ENCODE data around the gene CCL7. TPM values are rescaled to one million over a fixed set of nuclear protein-coding genes. Genes with fewer than 3 reads are reported as not detected.

CCL7 gene
- not detected for total RNA-seq
- not detected for polyA plus RNA-seq (2013, experiment 1 of 2)
- not detected for polyA plus RNA-seq (2013, experiment 2 of 2)
- long read RNA-seq, experiment 1: 0 reads
- long read RNA-seq, experiment 2: 0 reads
- long read RNA-seq, experiment 3: 0 reads
- long read RNA-seq, experiment 4: 0 reads

DNA sequence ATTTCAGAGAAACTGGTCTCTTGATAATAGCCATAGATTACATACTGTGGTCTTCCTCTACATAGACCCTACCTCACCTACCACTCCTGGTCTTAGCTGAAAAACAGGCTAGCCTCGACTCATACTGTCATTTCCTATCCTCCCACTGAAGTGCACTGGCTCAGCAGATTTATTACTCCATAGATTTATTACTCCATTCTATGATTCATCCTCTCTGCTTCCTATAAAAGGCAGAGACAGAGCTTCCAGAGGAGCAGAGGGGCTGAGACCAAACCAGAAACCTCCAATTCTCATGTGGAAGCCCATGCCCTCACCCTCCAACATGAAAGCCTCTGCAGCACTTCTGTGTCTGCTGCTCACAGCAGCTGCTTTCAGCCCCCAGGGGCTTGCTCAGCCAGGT, at the start of gene CCL7:
Gene CCL7 (plus strand): TSS at position 253 of the 400 bp plus-strand sequence. CDS start 70 bp downstream, at position 323.
- TF ChIP-seq, protein P1, sequence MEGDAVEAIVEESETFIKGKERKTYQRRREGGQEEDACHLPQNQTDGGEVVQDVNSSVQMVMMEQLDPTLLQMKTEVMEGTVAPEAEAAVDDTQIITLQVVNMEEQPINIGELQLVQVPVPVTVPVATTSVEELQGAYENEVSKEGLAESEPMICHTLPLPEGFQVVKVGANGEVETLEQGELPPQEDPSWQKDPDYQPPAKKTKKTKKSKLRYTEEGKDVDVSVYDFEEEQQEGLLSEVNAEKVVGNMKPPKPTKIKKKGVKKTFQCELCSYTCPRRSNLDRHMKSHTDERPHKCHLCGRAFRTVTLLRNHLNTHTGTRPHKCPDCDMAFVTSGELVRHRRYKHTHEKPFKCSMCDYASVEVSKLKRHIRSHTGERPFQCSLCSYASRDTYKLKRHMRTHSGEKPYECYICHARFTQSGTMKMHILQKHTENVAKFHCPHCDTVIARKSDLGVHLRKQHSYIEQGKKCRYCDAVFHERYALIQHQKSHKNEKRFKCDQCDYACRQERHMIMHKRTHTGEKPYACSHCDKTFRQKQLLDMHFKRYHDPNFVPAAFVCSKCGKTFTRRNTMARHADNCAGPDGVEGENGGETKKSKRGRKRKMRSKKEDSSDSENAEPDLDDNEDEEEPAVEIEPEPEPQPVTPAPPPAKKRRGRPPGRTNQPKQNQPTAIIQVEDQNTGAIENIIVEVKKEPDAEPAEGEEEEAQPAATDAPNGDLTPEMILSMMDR (conservative IDR thresholded peaks at IDR 0.05): no peak
- 86 to 88% methylated on average over 1 of the region's 1 CpG for WGBS, 2 experiments (ENCODE audit: insufficient coverage in 1 of 2, insufficient read length in 1 of 2)
- Histone ChIP-seq H3K27me3 (ENCODE audit: control insufficient read depth, insufficient read depth, low read length, poor library complexity, severe bottlenecking) (no peaks in the 10 kb centered on the region), H3K9ac (ENCODE audit: extremely low read depth, low read length, poor library complexity, severe bottlenecking) (no peak within 1 kb of the TSS), H3K9me3 (ENCODE audit: control insufficient read depth, low read length) (no peaks in the 10 kb centered on the region), H3K4me1 (ENCODE audit: control insufficient read depth, insufficient read depth, low read length) (peaks cover 3% of the 10 kb centered on the region), H3K27ac (ENCODE audit: low read depth, low read length) (no peak within 1 kb of the TSS), H3K4me3 (ENCODE audit: low read length) (no peak within 1 kb of the TSS), H3K36me3 (ENCODE audit: control insufficient read depth, insufficient read depth, low read length) (no peaks in the 10 kb centered on the region)
- no peaks in the 10 kb centered on the region for H3K36me3 Mint-ChIP-seq (ENCODE audit: low read depth)
- H3K4me3 Mint-ChIP-seq: no peak within 1 kb of the TSS
- no peaks in the 10 kb centered on the region for H3K9me3 Mint-ChIP-seq
- DNase-seq: no peak
- peaks cover 18% of the 10 kb centered on the region for H3K27me3 Mint-ChIP-seq (ENCODE audit: insufficient read depth)
- H3K4me1 Mint-ChIP-seq: peaks cover 3% of the 10 kb centered on the region
- H3K27ac Mint-ChIP-seq: no peak within 1 kb of the TSS

- Mint-ChIP-seq H3K27me3 (ENCODE audit: insufficient read depth) (peaks cover 5% of the 10 kb centered on the region), H3K27ac (no peak overlapping the region), H3K36me3 (ENCODE audit: low read depth) (peaks cover 13% of the 10 kb centered on the region), H3K4me1 (peaks cover 9% of the 10 kb centered on the region), H3K9me3 (peaks cover 30% of the 10 kb centered on the region), H3K4me3 (no peak overlapping the region)
- Histone ChIP-seq H3K27me3 (ENCODE audit: control insufficient read depth, insufficient read depth, low read length, poor library complexity, severe bottlenecking) (no peaks in the 10 kb centered on the region), H3K4me3 (ENCODE audit: low read length) (no peak overlapping the region), H3K27ac (ENCODE audit: low read depth, low read length) (no peak overlapping the region), H3K9ac (ENCODE audit: extremely low read depth, low read length, poor library complexity, severe bottlenecking) (no peak overlapping the region), H3K9me3 (ENCODE audit: control insufficient read depth, low read length) (peaks cover 52% of the 10 kb centered on the region), H3K36me3 (ENCODE audit: control insufficient read depth, insufficient read depth, low read length) (no peaks in the 10 kb centered on the region), H3K4me1 (ENCODE audit: control insufficient read depth, insufficient read depth, low read length) (peaks cover 7% of the 10 kb centered on the region)
- 96 to 98% methylated on average over 5 of the region's 5 CpGs for WGBS, 2 experiments (ENCODE audit: insufficient coverage in 1 of 2, insufficient read length in 1 of 2)
- TF ChIP-seq, protein P1 (conservative IDR thresholded peaks at IDR 0.05): no peak
- DNase-seq: no peak
These were observed 49.1 kb upstream of the CCL7 start for GRCh38 chr17:34220752-34221395.

GRCh38 chr17:34221411-34221810, 48.6 kb upstream of the CCL7 start:
- Mint-ChIP-seq H3K27ac (no peak overlapping the region), H3K9me3 (peaks cover 25% of the 10 kb centered on the region), H3K36me3 (ENCODE audit: low read depth) (peaks cover 10% of the 10 kb centered on the region), H3K4me1 (peaks cover 9% of the 10 kb centered on the region), H3K27me3 (ENCODE audit: insufficient read depth) (peaks cover 5% of the 10 kb centered on the region), H3K4me3 (no peak overlapping the region)
- TF ChIP-seq, protein P1 (conservative IDR thresholded peaks at IDR 0.05): no peak
- Histone ChIP-seq H3K27ac (ENCODE audit: low read depth, low read length) (no peak overlapping the region), H3K27me3 (ENCODE audit: control insufficient read depth, insufficient read depth, low read length, poor library complexity, severe bottlenecking) (no peaks in the 10 kb centered on the region), H3K9ac (ENCODE audit: extremely low read depth, low read length, poor library complexity, severe bottlenecking) (no peak overlapping the region), H3K9me3 (ENCODE audit: control insufficient read depth, low read length) (peaks cover 47% of the 10 kb centered on the region), H3K4me3 (ENCODE audit: low read length) (no peak overlapping the region), H3K4me1 (ENCODE audit: control insufficient read depth, insufficient read depth, low read length) (peaks cover 7% of the 10 kb centered on the region), H3K36me3 (ENCODE audit: control insufficient read depth, insufficient read depth, low read length) (no peaks in the 10 kb centered on the region)
- no peak for DNase-seq
- WGBS, 2 experiments (ENCODE audit: insufficient coverage in 1 of 2, insufficient read length in 1 of 2): 91 to 92% methylated on average over 4 of the region's 4 CpGs

All from endodermal cell (in vitro differentiated cells).